IPS-20b (cell line): ENCODE measurements around the gene OTUD1.
"Not testable (repeated sequence)": the region's sequence is repeated elsewhere in the genome, so short reads cannot be mapped to it uniquely, and the experiment has no call there.

Source experiments
- H3K27ac ChIP-seq: one replicate; pipeline ENCODE4 v1.5.1; 2013; ENCODE audit warnings: low read length
- H3K27me3 ChIP-seq: 2 replicates; pipeline ENCODE4 v1.6.1; 2013; ENCODE audit warnings: mild to moderate bottlenecking, low read length, inconsistent platforms; ENCODE audit not compliant: insufficient read depth
- H3K36me3 ChIP-seq: 2 replicates; pipeline ENCODE4 v1.6.1; 2013; ENCODE audit warnings: low read depth, mild to moderate bottlenecking, inconsistent platforms, low read length, moderate library complexity; ENCODE audit not compliant: insufficient read depth
- H3K4me1 ChIP-seq: 2 replicates; pipeline ENCODE4 v1.6.1; 2013; ENCODE audit warnings: mild to moderate bottlenecking, control low read depth, inconsistent platforms, low read length, moderate library complexity; ENCODE audit not compliant: insufficient read depth
- H3K4me3 ChIP-seq: 2 replicates; pipeline ENCODE4 v1.5.1; 2013; ENCODE audit warnings: mild to moderate bottlenecking, low read length, inconsistent platforms
- H3K9ac ChIP-seq: 2 replicates; pipeline ENCODE4 v1.6.1; 2013; ENCODE audit warnings: low read depth, mild to moderate bottlenecking, inconsistent platforms, low read length, moderate library complexity
- H3K9me3 ChIP-seq: 2 replicates; pipeline ENCODE4 v1.6.1; 2013; ENCODE audit warnings: mild to moderate bottlenecking, low read depth, low read length, inconsistent platforms; ENCODE audit not compliant: insufficient read depth

OTUD1 gene, protein sequence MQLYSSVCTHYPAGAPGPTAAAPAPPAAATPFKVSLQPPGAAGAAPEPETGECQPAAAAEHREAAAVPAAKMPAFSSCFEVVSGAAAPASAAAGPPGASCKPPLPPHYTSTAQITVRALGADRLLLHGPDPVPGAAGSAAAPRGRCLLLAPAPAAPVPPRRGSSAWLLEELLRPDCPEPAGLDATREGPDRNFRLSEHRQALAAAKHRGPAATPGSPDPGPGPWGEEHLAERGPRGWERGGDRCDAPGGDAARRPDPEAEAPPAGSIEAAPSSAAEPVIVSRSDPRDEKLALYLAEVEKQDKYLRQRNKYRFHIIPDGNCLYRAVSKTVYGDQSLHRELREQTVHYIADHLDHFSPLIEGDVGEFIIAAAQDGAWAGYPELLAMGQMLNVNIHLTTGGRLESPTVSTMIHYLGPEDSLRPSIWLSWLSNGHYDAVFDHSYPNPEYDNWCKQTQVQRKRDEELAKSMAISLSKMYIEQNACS

DNA sequence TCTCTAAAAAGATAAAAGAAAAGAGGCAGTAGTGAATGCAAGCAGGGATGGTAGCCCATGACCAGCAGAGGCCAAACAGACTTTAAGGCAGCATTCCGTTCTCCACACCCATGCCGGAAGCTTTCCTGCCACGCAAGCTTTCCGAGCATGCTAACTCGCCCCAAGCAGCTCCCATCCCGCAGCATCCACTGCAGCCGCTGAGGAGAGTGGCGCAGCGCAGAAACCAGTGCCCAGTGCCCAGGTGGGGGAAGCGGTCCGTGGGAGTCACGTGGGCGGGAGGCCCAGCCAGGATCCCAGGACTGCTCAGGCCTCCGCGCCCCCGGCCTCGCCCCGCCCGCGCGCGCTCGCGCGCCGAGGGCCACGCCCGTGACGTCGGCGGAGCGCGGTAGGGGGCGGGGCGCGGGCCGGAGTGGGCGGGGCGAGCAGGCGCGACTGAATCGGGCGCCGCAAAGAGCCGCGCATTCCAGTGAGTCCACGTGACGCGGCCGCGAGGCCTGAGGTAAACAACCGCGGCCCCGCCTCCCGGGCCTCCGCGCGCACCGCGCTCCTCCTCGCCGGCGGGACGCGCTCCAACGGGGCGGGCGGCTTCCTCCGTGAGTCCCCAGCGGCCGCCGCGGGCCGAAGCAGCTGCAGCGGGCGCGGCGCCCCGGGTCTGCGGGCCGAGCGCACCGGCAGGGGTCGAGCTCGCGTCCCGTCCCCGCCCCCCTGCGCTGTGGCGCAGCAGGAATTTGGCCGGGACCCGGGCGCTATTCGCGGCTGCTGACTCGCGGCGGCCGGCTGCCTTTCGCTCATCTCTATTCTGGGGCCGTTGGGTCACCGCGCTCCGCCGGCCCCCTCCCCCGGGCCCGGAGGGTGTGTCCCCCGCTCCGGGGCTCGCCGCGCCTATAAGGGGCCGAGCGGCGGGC lies at the start of gene OTUD1:
TSS of gene OTUD1 (plus strand) at position 529 of the 905 bp plus-strand sequence. CDS start 383 bp downstream, outside the sequence.
- Histone ChIP-seq H3K4me3 (peak within 1 kb of the TSS; percentile 86), H3K9ac (peak within 1 kb of the TSS; percentile 79; the same call in 1 of the 2 replicates), H3K27ac (no peak within 1 kb of the TSS), H3K27me3 (peaks cover 16% of the 10 kb centered on the region), H3K9me3 (no peaks in the 10 kb centered on the region), H3K36me3 (no peaks in the 10 kb centered on the region), H3K4me1 (no peaks in the 10 kb centered on the region)

DNA sequence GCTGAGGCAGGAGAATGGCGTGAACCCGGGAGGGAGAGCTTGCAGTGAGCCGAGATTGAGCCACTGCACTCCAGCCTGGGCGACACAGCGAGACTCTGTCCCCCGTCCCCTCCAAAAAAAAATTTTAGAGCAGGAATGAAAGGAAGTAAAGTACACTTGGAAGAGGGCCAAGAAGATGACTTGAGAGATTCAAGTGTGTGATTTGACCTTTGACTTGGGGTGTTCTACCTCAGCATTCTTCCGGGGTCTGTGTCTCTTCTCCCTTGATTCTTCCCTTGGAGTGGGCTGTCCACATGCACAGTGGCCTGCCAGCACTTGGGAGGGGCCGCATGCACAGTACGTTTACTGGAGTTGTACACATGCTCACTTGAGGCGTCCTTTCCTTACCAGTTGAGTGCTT lies 48.5 kb upstream of the OTUD1 start:
- H3K9me3 ChIP-seq, H3K36me3 ChIP-seq, H3K4me3 ChIP-seq, H3K4me1 ChIP-seq, H3K27ac ChIP-seq, H3K9ac ChIP-seq, H3K27me3 ChIP-seq: not testable (repeated sequence)

DNA sequence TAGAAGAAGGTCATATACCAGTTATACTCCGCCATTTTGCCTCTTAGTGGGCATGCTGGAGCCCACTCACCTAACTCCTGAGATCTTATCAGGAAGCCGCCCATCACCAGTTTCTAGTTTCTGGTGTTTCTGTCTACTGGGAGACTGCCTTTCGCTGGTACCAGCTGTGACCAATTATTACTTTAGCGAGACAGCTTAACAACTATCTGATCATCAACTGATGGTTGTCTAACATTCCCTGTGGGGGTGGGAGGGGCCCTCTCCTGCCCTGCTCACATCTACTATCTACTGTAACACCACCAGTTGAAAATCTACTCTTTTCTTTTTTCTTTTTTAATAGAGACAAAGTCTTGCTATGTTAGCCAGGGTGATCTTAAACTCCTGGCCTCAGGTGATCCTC lies 48.1 kb upstream of the OTUD1 start:
- Histone ChIP-seq H3K4me1 (peaks cover 2% of the 10 kb centered on the region; the same call in 1 of the 2 replicates), H3K36me3 (no peaks in the 10 kb centered on the region), H3K9ac (no peak overlapping the region), H3K27me3 (no peaks in the 10 kb centered on the region), H3K4me3 (no peak overlapping the region), H3K9me3 (no peaks in the 10 kb centered on the region), H3K27ac (no peak overlapping the region)

DNA sequence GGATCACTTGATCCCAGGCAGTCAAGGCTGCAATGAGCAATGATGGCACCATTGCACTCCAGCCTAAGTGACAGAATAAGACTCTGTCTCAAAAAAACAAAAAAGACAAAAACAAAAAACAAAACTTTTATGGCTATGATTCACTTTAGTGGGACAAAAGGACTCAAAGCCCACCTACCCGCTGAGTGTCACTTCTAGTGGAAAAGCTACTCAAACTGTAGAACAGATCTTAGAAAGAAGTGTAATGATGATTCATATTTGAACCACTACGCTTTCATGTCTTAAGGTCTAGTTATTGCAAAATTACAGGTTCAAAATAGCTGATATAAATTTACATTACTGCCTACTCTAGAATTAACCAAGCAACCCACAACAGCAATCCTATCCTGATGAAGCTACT lies 47.1 kb upstream of the OTUD1 start:
- Histone ChIP-seq H3K36me3 (no peaks in the 10 kb centered on the region), H3K9ac (no peak overlapping the region), H3K27me3 (no peaks in the 10 kb centered on the region), H3K9me3 (no peaks in the 10 kb centered on the region), H3K27ac (no peak overlapping the region), H3K4me3 (no peak overlapping the region), H3K4me1 (peaks cover 2% of the 10 kb centered on the region; the same call in 1 of the 2 replicates)

DNA sequence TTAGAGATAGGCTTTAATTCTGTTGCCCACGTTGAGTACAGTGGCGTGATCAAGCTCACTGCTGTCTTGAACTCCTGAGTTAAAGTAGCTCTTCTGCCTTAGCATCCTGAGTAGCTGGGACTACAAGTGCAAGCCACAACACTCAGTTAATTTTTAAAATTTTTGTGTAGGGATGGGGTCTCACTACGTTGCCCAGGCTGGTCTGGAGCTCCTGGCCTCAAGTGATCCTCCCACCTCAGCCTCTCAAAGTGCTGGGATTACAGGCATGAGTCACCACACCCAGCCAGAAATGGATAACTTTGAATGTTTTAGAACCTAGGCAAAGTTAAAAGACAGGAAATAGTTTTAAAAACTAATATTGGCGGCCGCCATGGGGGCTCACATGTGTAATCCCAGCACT lies 43.9 kb upstream of the OTUD1 start:
- H3K4me1 ChIP-seq = peaks cover 2% of the 10 kb centered on the region; the same call in 1 of the 2 replicates
- H3K27ac ChIP-seq = no peak overlapping the region

DNA sequence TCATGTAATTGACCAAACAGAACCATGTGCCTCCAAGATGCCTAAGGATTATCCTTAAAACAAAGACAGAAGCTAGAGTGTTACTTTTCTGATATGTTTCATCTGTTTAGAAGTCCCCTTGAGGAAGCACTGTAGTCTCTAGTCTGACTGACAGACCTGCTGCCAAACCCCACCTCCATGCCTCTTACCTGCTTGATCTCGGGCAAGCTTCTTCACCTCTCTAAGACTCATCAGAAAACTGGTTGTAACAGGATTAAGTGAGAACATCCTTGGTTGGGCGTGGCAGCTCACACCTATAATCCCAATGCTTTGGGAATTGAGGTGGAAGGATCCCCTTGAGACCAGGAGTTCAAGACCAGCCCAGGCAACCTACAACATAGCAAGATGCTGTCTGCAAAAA lies 42.2 kb upstream of the OTUD1 start:
- Histone ChIP-seq H3K4me3 (no peak overlapping the region), H3K27me3 (no peaks in the 10 kb centered on the region), H3K27ac (no peak overlapping the region), H3K36me3 (no peaks in the 10 kb centered on the region), H3K4me1 (peaks cover 2% of the 10 kb centered on the region; the same call in 1 of the 2 replicates), H3K9me3 (no peaks in the 10 kb centered on the region), H3K9ac (no peak overlapping the region)

More for the DNA sequence above, 43.9 kb upstream of the OTUD1 start:
- no peaks in the 10 kb centered on the region for H3K36me3 ChIP-seq
- H3K4me3 ChIP-seq = no peak overlapping the region
- no peaks in the 10 kb centered on the region for H3K27me3 ChIP-seq
- no peak overlapping the region for H3K9ac ChIP-seq
- no peaks in the 10 kb centered on the region for H3K9me3 ChIP-seq

DNA sequence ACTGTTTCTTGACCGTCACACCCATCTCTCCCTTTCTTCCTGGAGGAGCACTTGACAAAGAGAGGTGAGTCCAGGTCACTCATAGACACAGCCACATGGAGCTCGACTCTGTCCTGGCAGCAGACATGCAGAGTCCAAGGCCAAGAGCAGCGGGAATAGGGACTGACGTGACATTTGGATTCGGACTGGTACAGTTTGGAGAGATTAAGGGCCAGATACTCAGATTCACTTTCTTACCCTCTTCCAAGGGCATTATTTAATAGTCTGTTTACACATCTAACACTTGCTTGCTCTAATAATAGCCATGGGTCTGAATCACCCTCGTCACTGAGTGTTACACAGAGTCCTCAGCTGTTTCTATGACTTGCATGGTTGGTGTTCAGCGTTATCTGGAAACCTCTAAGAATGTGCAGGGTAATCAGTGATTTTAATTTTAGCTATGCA lies 39.2 kb upstream of the OTUD1 start:
- H3K9ac ChIP-seq = no peak overlapping the region
- no peaks in the 10 kb centered on the region for H3K9me3 ChIP-seq
- H3K36me3 ChIP-seq = no peaks in the 10 kb centered on the region
- H3K4me3 ChIP-seq = no peak overlapping the region
- no peak overlapping the region for H3K27ac ChIP-seq
- no peaks in the 10 kb centered on the region for H3K27me3 ChIP-seq
- H3K4me1 ChIP-seq = no peaks in the 10 kb centered on the region; the same call in 1 of the 2 replicates

DNA sequence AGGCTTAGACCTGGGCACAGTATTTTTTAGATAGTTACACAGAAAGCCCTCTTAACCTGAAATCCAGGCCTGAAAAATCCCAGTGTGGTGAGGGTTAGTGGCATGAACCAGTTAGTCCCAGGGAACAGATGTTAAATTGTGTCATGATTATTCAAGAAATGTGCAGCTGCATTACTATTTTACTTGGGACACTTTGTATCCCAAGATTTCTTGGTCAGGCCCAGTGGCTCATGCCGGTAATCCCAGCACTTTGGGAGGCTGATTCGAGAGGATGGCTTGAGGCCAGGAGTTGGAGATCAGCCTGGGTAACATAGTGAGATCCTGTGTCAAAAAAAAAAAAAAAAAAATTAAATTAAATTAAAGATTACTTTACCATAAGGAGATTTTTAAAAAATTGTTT lies 36.0 kb upstream of the OTUD1 start:
- Histone ChIP-seq H3K36me3 (no peaks in the 10 kb centered on the region), H3K4me3 (no peak overlapping the region), H3K27me3 (no peaks in the 10 kb centered on the region), H3K9ac (no peak overlapping the region), H3K9me3 (no peaks in the 10 kb centered on the region), H3K27ac (no peak overlapping the region), H3K4me1 (no peaks in the 10 kb centered on the region; the same call in 1 of the 2 replicates)

DNA sequence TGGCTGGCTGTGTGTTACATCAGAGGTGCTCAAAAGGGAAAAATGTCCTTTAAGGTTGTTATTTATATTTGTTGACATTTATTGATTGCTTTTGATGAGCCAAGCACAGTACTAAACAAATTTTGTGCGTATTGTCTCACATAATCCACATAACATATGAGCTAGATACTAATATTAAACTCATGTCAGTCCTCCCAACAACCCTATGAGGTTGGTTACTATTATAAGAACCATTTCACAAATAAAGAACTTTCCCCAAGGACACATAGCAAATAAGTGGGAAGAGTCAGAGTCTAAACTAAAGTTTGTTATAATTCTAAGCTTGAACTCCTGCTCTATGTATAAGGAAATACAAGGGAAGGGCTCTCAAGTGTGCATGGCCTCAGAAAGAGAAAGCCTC lies 35.6 kb upstream of the OTUD1 start:
- Histone ChIP-seq H3K9ac (no peak overlapping the region), H3K27me3 (no peaks in the 10 kb centered on the region), H3K4me1 (no peaks in the 10 kb centered on the region; the same call in 1 of the 2 replicates), H3K9me3 (no peaks in the 10 kb centered on the region), H3K4me3 (no peak overlapping the region), H3K27ac (no peak overlapping the region), H3K36me3 (no peaks in the 10 kb centered on the region)

DNA sequence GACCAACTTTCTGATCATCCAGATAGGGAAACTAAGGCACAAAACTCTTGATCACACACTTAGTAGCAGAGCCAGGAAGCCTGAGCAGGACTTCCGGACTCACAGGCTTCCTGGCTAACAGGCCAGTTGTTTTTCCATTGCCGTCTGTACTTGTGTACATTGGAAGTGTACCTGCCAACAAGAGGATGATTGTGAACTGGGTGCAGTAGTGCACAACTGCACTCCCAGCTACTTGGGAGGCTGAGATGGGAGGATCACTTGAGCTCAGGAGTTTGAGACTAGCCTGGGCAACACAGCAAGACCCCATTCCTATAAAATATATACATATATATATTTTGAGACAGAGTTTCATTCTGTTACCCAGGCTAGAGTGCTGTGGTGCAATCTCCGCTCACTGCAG lies 35.2 kb upstream of the OTUD1 start:
- Histone ChIP-seq H3K4me3 (no peak overlapping the region), H3K4me1 (no peaks in the 10 kb centered on the region; the same call in 1 of the 2 replicates), H3K9me3 (no peaks in the 10 kb centered on the region), H3K36me3 (no peaks in the 10 kb centered on the region), H3K27me3 (no peaks in the 10 kb centered on the region), H3K9ac (no peak overlapping the region), H3K27ac (no peak overlapping the region)

DNA sequence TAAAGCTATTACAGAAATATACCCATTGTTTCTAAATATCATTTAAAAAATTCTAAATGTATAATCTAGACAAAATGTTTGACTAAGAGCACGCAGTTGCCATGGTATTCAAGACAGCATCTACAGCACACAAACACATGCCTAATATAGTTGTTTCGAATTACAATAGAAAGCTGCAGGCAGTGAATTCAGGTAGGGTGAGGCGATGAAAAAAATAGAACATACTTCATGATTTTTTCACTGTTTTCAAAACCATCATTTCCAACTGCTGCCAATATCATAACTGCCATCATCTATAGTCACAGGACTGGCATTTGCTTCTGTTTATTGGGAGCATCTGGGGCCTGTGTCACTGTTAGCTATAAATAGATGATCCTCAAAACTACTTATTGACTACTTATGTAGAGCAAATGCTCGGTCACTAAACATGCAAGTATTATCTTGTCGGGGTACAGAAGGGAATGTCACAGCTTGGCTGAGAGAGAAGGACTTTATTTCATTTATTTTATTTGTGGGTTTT lies 34.4 kb upstream of the OTUD1 start:
- H3K9me3 ChIP-seq = no peaks in the 10 kb centered on the region
- H3K9ac ChIP-seq = no peak overlapping the region
- H3K4me1 ChIP-seq = no peaks in the 10 kb centered on the region; the same call in none of the 2 replicates
- no peak overlapping the region for H3K27ac ChIP-seq
- no peaks in the 10 kb centered on the region for H3K36me3 ChIP-seq
- no peaks in the 10 kb centered on the region for H3K27me3 ChIP-seq
- no peak overlapping the region; the same call in 1 of the 2 replicates for H3K4me3 ChIP-seq
